ENCODE measurements around the gene VAMP1.

DNA sequence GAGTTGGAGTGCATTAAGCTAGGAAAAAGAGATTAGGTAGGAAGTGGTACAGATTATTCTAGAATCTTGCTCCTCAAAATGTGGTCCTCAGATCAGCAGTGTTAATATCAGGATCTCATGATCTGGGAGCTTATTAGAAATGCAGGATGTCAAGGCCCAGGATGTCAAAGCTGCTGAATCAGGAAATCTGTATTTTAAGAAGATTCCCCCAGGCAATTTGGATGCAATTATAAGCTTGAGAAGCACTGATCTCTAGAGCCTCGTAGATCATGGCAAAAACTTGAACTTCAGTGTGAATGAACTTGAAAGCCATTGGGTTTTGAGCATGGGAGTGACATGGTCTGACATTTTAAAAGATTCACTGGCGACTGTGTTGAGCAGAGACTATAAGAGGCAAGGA, 30.0 kb upstream of the VAMP1 start:
- no peak for TF ChIP-seq CTCF (IDR thresholded peaks at IDR 0.05)
- no peak for TF ChIP-seq POLR2AphosphoS5 (IDR thresholded peaks at IDR 0.05)
